22Rv1 (cell line): ENCODE measurements around the gene NLRP4.
"Not testable (repeated sequence)": the region's sequence is repeated elsewhere in the genome, so short reads cannot be mapped to it uniquely, and the experiment has no call there.

Experiments used
- H3K27ac ChIP-seq: fragments of 450-650 bp; 2 replicates; pipeline ENCODE4 v1.5.1; 2017
- CTCF ChIP-seq: fragments of 450-650 bp; IDR thresholded peaks from 2 replicates; pipeline ENCODE4 v1.5.1; 2017; ENCODE audit warnings: mild to moderate bottlenecking
- ZFX ChIP-seq: fragments of 450-650 bp; IDR thresholded peaks from 2 replicates; pipeline ENCODE4 v1.6.1; 2017; ENCODE audit warnings: antibody characterized with exemption, borderline replicate concordance

NLRP4 gene

GRCh38 chr19:55907746-55908145 is 71.4 kb downstream of the NLRP4 start:
- no peak for TF ChIP-seq ZFX

GRCh38 chr19:55909801-55910200 is 73.5 kb downstream of the NLRP4 start:
- H3K27ac ChIP-seq, result no peak overlapping the region
- TF ChIP-seq ZFX (no peak), CTCF (no peak)

More at GRCh38 chr19:55907746-55908145, 71.4 kb downstream of the NLRP4 start:
- H3K27ac ChIP-seq, result no peak overlapping the region

GRCh38 chr19:55912916-55913315 is 76.6 kb downstream of the NLRP4 start:
- no peak overlapping the region for H3K27ac ChIP-seq
- TF ChIP-seq ZFX, result no peak
- TF ChIP-seq CTCF, result no peak

- H3K27ac ChIP-seq, result no peak overlapping the region
- TF ChIP-seq ZFX (no peak), CTCF (peak; percentile 44)
Observed at GRCh38 chr19:55913643-55914268, 77.4 kb downstream of the NLRP4 start.

GRCh38 chr19:55923556-55923955 is 87.2 kb downstream of the NLRP4 start:
- no peak for TF ChIP-seq CTCF
- no peak for TF ChIP-seq ZFX

GRCh38 chr19:55927991-55928390 is 91.7 kb downstream of the NLRP4 start:
- TF ChIP-seq ZFX (no peak), CTCF (no peak)
- no peak overlapping the region for H3K27ac ChIP-seq

More at GRCh38 chr19:55923556-55923955, 87.2 kb downstream of the NLRP4 start:
- H3K27ac ChIP-seq, result no peak overlapping the region

GRCh38 chr19:55929258-55929657 is 92.9 kb downstream of the NLRP4 start:
- not testable (repeated sequence) for H3K27ac ChIP-seq

GRCh38 chr19:55930996-55931515 is 94.7 kb downstream of the NLRP4 start:
- TF ChIP-seq ZFX (no peak), CTCF (no peak)
- no peak overlapping the region for H3K27ac ChIP-seq
